Adrenal gland (tissue), 12 donors: ENCODE measurements around the gene SLC30A4. TPM values are rescaled to one million over a fixed set of nuclear protein-coding genes. Genes with fewer than 3 reads are reported as not detected.

Experiments
- DNase-seq, 7 donors: peaks; one replicate each; pipeline ENCODE4 v3.0.0-alpha.2; 2019 to 2020
- H3K27ac ChIP-seq, 5 donors: fragments of 200-600 bp; sonication (generic) in 4 of 5; 1 replicate in 3 of 5; 2 replicates in 2 of 5; pipeline versions ENCODE4 v1.5.1 to v1.8.0; 2016 to 2020; ENCODE audit warnings: mild to moderate bottlenecking in 1 of 5
- H3K27me3 ChIP-seq: fragments of 200-600 bp; 2 replicates; pipeline ENCODE4 v1.8.0; 2021
- H3K36me3 ChIP-seq, 2 donors: fragments of 200-600 bp; replicated peaks in 1 of 2; 1 replicate in 1 of 2; 2 replicates in 1 of 2; pipeline versions ENCODE4 v1.5.1 to v1.8.0; 2018 to 2022
- H3K4me1 ChIP-seq, 2 donors: fragments of 200-600 bp; replicated peaks in 1 of 2; 1 replicate in 1 of 2; 2 replicates in 1 of 2; pipeline versions ENCODE4 v1.5.1 to v1.8.0; 2018 to 2021
- H3K4me3 ChIP-seq, 4 donors: fragments of 200-600 bp; sonication (generic) in 3 of 4; one replicate each; pipeline ENCODE4 v1.5.1; 2016 to 2018
- H3K9me3 ChIP-seq, 3 donors: fragments of 200-600 bp; sonication (generic) in 1 of 3; replicated peaks in 1 of 3; 1 replicate in 2 of 3; 2 replicates in 1 of 3; pipeline versions ENCODE4 v1.5.1 to v1.8.0; 2016 to 2021
- CTCF ChIP-seq, 6 experiments: fragments of 450-650 bp in 4 of 6; fragments of 200-600 bp in 2 of 6; sonication (generic) in 1 of 6; IDR thresholded peaks; 1 replicate in 5 of 6; 2 replicates in 1 of 6; pipeline versions ENCODE4 v1.5.1 to v1.8.0; 2016 to 2021; ENCODE audit warnings: antibody characterized with exemption in 6 of 6, mild to moderate bottlenecking in 2 of 6, moderate library complexity in 1 of 6
- POLR2A ChIP-seq, 2 donors: fragments of 450-650 bp; IDR thresholded peaks; one replicate each; pipeline ENCODE4 v1.6.1; 2017; ENCODE audit warnings: antibody characterized with exemption in 2 of 2, mild to moderate bottlenecking in 2 of 2, moderate library complexity in 1 of 2
- WGBS, 4 donors: extraction: QIAGEN DNeasy Blood & Tissue Kit in 2 of 4; methylation state at CpG; one replicate each; pipeline versions ENCODE4 v1.1.5 to v1.1.7; 2013 to 2017; 5-methylcytosine and 5-hydroxymethylcytosine counted together
- intact Hi-C, 2 donors: fragments of 100-400 bp; cut with DNase I; formaldehyde crosslinking; loops; one replicate each; pipeline versions ENCODE4 v1.14.1 to v1.15.0; 2022 to 2023
- polyA plus RNA-seq, 3 donors: library from polyadenylated mRNA; stranded (reverse); fragments of 200-250 nt in 2 of 3; fragments of 350-450 nt in 1 of 3; fragmentation: Illumina TruSeq in 1 of 3; extraction: RNeasy Lipid Tissue Mini Kit (QIAGEN cat#74804) in 1 of 3; gene quantifications; one replicate each; pipeline ENCODE4 v1.2.3, GENCODE V29; 2013 to 2014
- total RNA-seq, 9 donors: library from RNA; depleted of rRNA in 4 of 9; stranded (reverse); fragments of >200 nt in 4 of 9; fragments of 120-200 nt in 1 of 9; fragmentation: NEBNext Ultra II Directional in 1 of 9; extraction: Animal tissue kit (Norgen Biotek cat#: 25700) in 1 of 9; gene quantifications; one replicate each; pipeline versions ENCODE4 v1.1.0 to v1.2.4, GENCODE V29; 2013 to 2023
- donor health status: healthy with polysubstance abuse.
- donor health status: Bipolar disorder and iron deficiency.
- donor health status: DM: yes; HTN: yes; CAD: no.
- donor health status: DM: no; HTN: no; CAD: no.
- donor health status: DM: no; HTN: no; CAD: no.
- donor health status: DM: yes; HTN: yes; CAD: no.

The SLC30A4 gene
- total and polyA plus RNA-seq, 12 donors, result 1.5 to 10.6 (median 6.1) TPM

GRCh38 chr15:45476410-45476809 lies 46.1 kb downstream of the SLC30A4 start:
- no peak for DNase-seq
- WGBS, 4 donors, result 70 to 80% (median 75%) methylated on average over 3 of the region's 3 CpGs
- no peak overlapping the region for H3K27ac ChIP-seq
- no peaks in the 10 kb centered on the region for H3K36me3 ChIP-seq
- intact Hi-C loops, result no loop called here
- H3K27me3 ChIP-seq, result peaks cover 2% of the 10 kb centered on the region
- no peaks in the 10 kb centered on the region for H3K9me3 ChIP-seq
- TF ChIP-seq CTCF (IDR thresholded peaks at IDR 0.05) (no peak), POLR2A (IDR thresholded peaks at IDR 0.05) (no peak)
- H3K4me1 ChIP-seq, result no peaks in the 10 kb centered on the region
- no peak overlapping the region for H3K4me3 ChIP-seq

- no peak for DNase-seq
- intact Hi-C loops, result no loop called here
Observed at GRCh38 chr15:45474799-45475198, 47.8 kb downstream of the SLC30A4 start.

GRCh38 chr15:45473068-45473467 lies 49.5 kb downstream of the SLC30A4 start:
- no peak overlapping the region for H3K27ac ChIP-seq
- no peaks in the 10 kb centered on the region for H3K9me3 ChIP-seq
- no peaks in the 10 kb centered on the region for H3K4me1 ChIP-seq
- H3K36me3 ChIP-seq, result no peaks in the 10 kb centered on the region
- WGBS, 4 donors, result 58 to 94% (median 63%) methylated on average over 2 of the region's 2 CpGs
- H3K4me3 ChIP-seq, result no peak overlapping the region
- H3K27me3 ChIP-seq, result peaks cover 6% of the 10 kb centered on the region
- intact Hi-C loops, result no loop called here
- no peak for DNase-seq
- no peak for TF ChIP-seq CTCF (IDR thresholded peaks at IDR 0.05)
- no peak for TF ChIP-seq POLR2A (IDR thresholded peaks at IDR 0.05)

More at GRCh38 chr15:45474799-45475198, 47.8 kb downstream of the SLC30A4 start:
- H3K9me3 ChIP-seq, result no peaks in the 10 kb centered on the region
- no peaks in the 10 kb centered on the region for H3K4me1 ChIP-seq
- WGBS, 4 donors, result 89 to 95% (median 94%) methylated on average over 6 of the region's 6 CpGs
- peaks cover 6% of the 10 kb centered on the region for H3K27me3 ChIP-seq
- no peak overlapping the region for H3K27ac ChIP-seq
- TF ChIP-seq POLR2A (IDR thresholded peaks at IDR 0.05) (no peak), CTCF (IDR thresholded peaks at IDR 0.05) (no peak)
- H3K36me3 ChIP-seq, result no peaks in the 10 kb centered on the region
- H3K4me3 ChIP-seq, result no peak overlapping the region

- 70 to 78% (median 73%) methylated on average over 8 of the region's 8 CpGs for WGBS, 4 donors
- no peaks in the 10 kb centered on the region for H3K9me3 ChIP-seq
- H3K36me3 ChIP-seq, result no peaks in the 10 kb centered on the region
- no peak overlapping the region for H3K4me3 ChIP-seq
- no peak for DNase-seq
- peaks cover 6% of the 10 kb centered on the region for H3K27me3 ChIP-seq
- no peak overlapping the region for H3K27ac ChIP-seq
- no peak for TF ChIP-seq POLR2A (IDR thresholded peaks at IDR 0.05)
- TF ChIP-seq CTCF (IDR thresholded peaks at IDR 0.05), result no peak
- intact Hi-C loops, result no loop called here
- H3K4me1 ChIP-seq, result no peaks in the 10 kb centered on the region
Observed at GRCh38 chr15:45471151-45471550, 51.4 kb downstream of the SLC30A4 start.
